Esophagus squamous epithelium (tissue), 4 donors: ENCODE results near the gene ZNF45.

Experiments used
- CTCF ChIP-seq, 6 experiments: fragments of 450-650 bp in 4 of 6; fragments of 200-600 bp in 2 of 6; sonication (generic) in 2 of 6; IDR thresholded peaks; one replicate each; pipeline ENCODE4 v1.5.1; 2016 to 2019; ENCODE audit warnings: antibody characterized with exemption in 6 of 6, mild to moderate bottlenecking in 4 of 6, moderate library complexity in 4 of 6
- POLR2A ChIP-seq, 4 donors: fragments of 450-650 bp; IDR thresholded peaks; one replicate each; pipeline ENCODE4 v1.6.1; 2017; ENCODE audit warnings: antibody characterized with exemption in 4 of 4, mild to moderate bottlenecking in 4 of 4, moderate library complexity in 3 of 4

GRCh38 chr19:43934055-43934984, 762 bp downstream of the ZNF45 start:
- TF ChIP-seq POLR2A (IDR thresholded peaks at IDR 0.05) (no peak), CTCF (IDR thresholded peaks at IDR 0.05) (no peak)
